Measurements from ENCODE around the gene CNTNAP5.

Gene CNTNAP5

GRCh38 chr2:124898827-124899226 lies 873.7 kb downstream of the CNTNAP5 start:
- no peak for DNase-seq (ENCODE audit: low spot score)
- H3K27ac ChIP-seq = no peak overlapping the region
- no peak for TF ChIP-seq CTCF (IDR thresholded peaks at IDR 0.05)
- H3K4me3 ChIP-seq = no peak overlapping the region

GRCh38 chr2:124908411-124908810 lies 883.3 kb downstream of the CNTNAP5 start:
- H3K4me3 ChIP-seq = no peak overlapping the region
- no peak for TF ChIP-seq CTCF (IDR thresholded peaks at IDR 0.05)

GRCh38 chr2:124911560-124911959 lies 886.5 kb downstream of the CNTNAP5 start:
- no peak overlapping the region for H3K27ac ChIP-seq
- H3K4me3 ChIP-seq = no peak overlapping the region
- no peak for TF ChIP-seq CTCF (IDR thresholded peaks at IDR 0.05)
- DNase-seq (ENCODE audit: low spot score) = no peak

More at GRCh38 chr2:124908411-124908810, 883.3 kb downstream of the CNTNAP5 start:
- no peak overlapping the region for H3K27ac ChIP-seq
- DNase-seq (ENCODE audit: low spot score) = no peak

GRCh38 chr2:124913868-124914267 lies 888.8 kb downstream of the CNTNAP5 start:
- Histone ChIP-seq H3K4me3 (no peak overlapping the region), H3K27ac (no peak overlapping the region)
- no peak for DNase-seq (ENCODE audit: low spot score)
- TF ChIP-seq CTCF (IDR thresholded peaks at IDR 0.05) = no peak

GRCh38 chr2:124915567-124915966 lies 890.5 kb downstream of the CNTNAP5 start:
- TF ChIP-seq CTCF (IDR thresholded peaks at IDR 0.05) = no peak
- no peak overlapping the region for H3K27ac ChIP-seq
- no peak for DNase-seq (ENCODE audit: low spot score)
- no peak overlapping the region for H3K4me3 ChIP-seq

GRCh38 chr2:124919296-124919695 lies 894.2 kb downstream of the CNTNAP5 start:
- Histone ChIP-seq H3K27ac (no peak overlapping the region), H3K4me3 (no peak overlapping the region)
- no peak for TF ChIP-seq CTCF (IDR thresholded peaks at IDR 0.05)
- no peak for DNase-seq (ENCODE audit: low spot score)

GRCh38 chr2:124920448-124920847 lies 895.4 kb downstream of the CNTNAP5 start:
- no peak for DNase-seq (ENCODE audit: low spot score)
- H3K4me3 ChIP-seq = no peak overlapping the region
- no peak overlapping the region for H3K27ac ChIP-seq
- TF ChIP-seq CTCF (IDR thresholded peaks at IDR 0.05) = no peak

Measured in coronary artery (tissue), 2 donors.